HEK293 (cell line): ENCODE results near the gene ARL14.

Source experiments
- ZNF274 ChIP-seq, 2 experiments: fragments of 200-500 bp in 1 of 2; fragments of 450-650 bp in 1 of 2; sonication (Bioruptor generic) in 1 of 2; formaldehyde crosslinking in 1 of 2; IDR thresholded peaks; 2 replicates each; pipeline versions ENCODE4 v1.5.1 to v1.6.1; 2014 to 2016; ENCODE audit warnings: borderline replicate concordance in 1 of 2, inconsistent platforms in 1 of 2, low read length in 1 of 2, missing biosample characterization in 1 of 2, missing genetic modification characterization in 1 of 2
- ZNF529 ChIP-seq: fragments of 450-650 bp; formaldehyde crosslinking; IDR thresholded peaks from 2 replicates; pipeline ENCODE4 v1.5.1; 2017; ENCODE audit warnings: missing genetic modification characterization, missing biosample characterization; ENCODE audit not compliant: insufficient replicate concordance
- ZNF549 ChIP-seq: fragments of 450-650 bp; IDR thresholded peaks from 2 replicates; pipeline ENCODE4 v1.5.1; 2018; ENCODE audit warnings: missing biosample characterization, missing genetic modification characterization, mild to moderate bottlenecking, inconsistent platforms, moderate library complexity
- ZXDB ChIP-seq: fragments of 450-650 bp; formaldehyde crosslinking; IDR thresholded peaks from 2 replicates; pipeline ENCODE4 v1.5.1; 2016; ENCODE audit warnings: missing biosample characterization, missing genetic modification characterization
- TF ChIP-seq, protein P1 (sequence below): sonication (generic); formaldehyde crosslinking; IDR thresholded peaks from 2 replicates; pipeline ENCODE4 v1.8.1; 2022; ENCODE audit warnings: mild to moderate bottlenecking, moderate library complexity, missing genetic modification reagents
- TF ChIP-seq, protein P2 (sequence below): fragments of 450-650 bp; formaldehyde crosslinking; IDR thresholded peaks from 2 replicates; pipeline ENCODE4 v1.5.1; 2016; ENCODE audit warnings: missing biosample characterization, missing genetic modification characterization
- TF ChIP-seq, protein P3 (sequence below): fragments of 450-650 bp; formaldehyde crosslinking; IDR thresholded peaks from 2 replicates; pipeline ENCODE4 v1.5.1; 2016; ENCODE audit warnings: missing biosample characterization, missing genetic modification characterization

DNA sequence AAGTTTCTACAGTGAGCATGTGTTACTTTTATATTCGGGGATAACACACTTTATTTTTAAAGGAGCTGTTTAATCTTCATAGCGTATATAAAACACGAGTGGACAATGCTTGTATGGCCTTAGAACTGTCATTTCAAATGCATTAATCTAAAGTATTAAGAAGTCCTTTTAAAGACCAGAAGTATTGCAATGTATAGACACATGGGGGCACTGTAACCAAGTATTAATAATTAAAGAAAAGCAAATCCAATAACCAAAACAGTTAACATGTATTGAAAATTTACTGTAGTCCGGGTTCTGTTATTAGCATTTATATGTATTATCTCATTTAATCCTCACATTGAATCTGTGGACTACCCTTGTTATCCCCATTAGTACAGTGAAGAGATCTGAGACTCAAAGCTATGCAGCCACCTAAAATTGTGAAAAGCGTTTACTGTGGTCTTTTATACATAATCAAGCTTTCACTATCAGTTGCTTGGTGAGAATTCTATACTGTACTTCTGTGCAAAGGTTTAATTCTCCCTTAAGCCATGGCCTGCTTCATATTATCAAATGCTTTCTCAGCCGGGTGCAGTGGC is 10.1 kb downstream of the ARL14 start:
- TF ChIP-seq, protein P1, sequence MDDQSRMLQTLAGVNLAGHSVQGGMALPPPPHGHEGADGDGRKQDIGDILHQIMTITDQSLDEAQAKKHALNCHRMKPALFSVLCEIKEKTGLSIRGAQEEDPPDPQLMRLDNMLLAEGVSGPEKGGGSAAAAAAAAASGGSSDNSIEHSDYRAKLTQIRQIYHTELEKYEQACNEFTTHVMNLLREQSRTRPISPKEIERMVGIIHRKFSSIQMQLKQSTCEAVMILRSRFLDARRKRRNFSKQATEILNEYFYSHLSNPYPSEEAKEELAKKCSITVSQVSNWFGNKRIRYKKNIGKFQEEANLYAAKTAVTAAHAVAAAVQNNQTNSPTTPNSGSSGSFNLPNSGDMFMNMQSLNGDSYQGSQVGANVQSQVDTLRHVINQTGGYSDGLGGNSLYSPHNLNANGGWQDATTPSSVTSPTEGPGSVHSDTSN (CRISPR knock-in tag) = no peak
- TF ChIP-seq, protein P2, sequence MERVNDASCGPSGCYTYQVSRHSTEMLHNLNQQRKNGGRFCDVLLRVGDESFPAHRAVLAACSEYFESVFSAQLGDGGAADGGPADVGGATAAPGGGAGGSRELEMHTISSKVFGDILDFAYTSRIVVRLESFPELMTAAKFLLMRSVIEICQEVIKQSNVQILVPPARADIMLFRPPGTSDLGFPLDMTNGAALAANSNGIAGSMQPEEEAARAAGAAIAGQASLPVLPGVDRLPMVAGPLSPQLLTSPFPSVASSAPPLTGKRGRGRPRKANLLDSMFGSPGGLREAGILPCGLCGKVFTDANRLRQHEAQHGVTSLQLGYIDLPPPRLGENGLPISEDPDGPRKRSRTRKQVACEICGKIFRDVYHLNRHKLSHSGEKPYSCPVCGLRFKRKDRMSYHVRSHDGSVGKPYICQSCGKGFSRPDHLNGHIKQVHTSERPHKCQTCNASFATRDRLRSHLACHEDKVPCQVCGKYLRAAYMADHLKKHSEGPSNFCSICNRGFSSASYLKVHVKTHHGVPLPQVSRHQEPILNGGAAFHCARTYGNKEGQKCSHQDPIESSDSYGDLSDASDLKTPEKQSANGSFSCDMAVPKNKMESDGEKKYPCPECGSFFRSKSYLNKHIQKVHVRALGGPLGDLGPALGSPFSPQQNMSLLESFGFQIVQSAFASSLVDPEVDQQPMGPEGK = no peak
- TF ChIP-seq ZNF529 (no peak), ZNF274 (IDR thresholded peaks at IDR 0.05; ENCODE audit: low read length) (no peak), ZNF274 (tag by site-specific recombination; IDR thresholded peaks at IDR 0.05; ENCODE audit: borderline replicate concordance) (no peak), ZNF549 (no peak), ZXDB (tag by site-specific recombination) (no peak)
- TF ChIP-seq, protein P3, sequence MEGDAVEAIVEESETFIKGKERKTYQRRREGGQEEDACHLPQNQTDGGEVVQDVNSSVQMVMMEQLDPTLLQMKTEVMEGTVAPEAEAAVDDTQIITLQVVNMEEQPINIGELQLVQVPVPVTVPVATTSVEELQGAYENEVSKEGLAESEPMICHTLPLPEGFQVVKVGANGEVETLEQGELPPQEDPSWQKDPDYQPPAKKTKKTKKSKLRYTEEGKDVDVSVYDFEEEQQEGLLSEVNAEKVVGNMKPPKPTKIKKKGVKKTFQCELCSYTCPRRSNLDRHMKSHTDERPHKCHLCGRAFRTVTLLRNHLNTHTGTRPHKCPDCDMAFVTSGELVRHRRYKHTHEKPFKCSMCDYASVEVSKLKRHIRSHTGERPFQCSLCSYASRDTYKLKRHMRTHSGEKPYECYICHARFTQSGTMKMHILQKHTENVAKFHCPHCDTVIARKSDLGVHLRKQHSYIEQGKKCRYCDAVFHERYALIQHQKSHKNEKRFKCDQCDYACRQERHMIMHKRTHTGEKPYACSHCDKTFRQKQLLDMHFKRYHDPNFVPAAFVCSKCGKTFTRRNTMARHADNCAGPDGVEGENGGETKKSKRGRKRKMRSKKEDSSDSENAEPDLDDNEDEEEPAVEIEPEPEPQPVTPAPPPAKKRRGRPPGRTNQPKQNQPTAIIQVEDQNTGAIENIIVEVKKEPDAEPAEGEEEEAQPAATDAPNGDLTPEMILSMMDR (tag by site-specific recombination) = no peak
